ENCODE results near the gene RALGPS2.

Gene RALGPS2

DNA sequence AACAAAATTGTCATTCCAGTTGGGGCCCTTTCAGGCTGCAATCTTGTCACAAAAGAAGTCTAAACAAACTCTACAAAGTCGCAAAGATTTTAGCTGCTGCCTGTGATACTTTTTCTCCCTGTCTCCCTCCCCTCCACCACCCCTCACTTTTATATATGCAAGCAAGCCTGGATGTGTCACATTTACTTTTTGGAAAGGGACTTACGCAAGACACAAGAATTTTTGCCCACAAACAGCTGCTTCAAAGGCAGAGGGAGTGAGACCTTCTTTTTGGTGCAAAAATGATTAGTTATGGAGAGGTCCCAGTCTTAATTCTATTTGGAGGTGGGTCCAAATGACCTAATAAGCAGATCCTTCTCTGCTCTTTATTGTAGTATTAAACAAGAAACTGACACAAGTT is 22.9 kb upstream of the RALGPS2 start:
- Histone ChIP-seq H3K79me2 (no peaks in the 10 kb centered on the region), H2AFZ (no peak overlapping the region), H3K4me3 (ENCODE audit: low read depth, low read length) (no peak overlapping the region), H3K27ac (no peak overlapping the region), H3K36me3 (ENCODE audit: control insufficient read depth, insufficient read depth, low read length) (no peaks in the 10 kb centered on the region), H3K4me2 (ENCODE audit: low read length) (no peak overlapping the region), H3K27me3 (ENCODE audit: control insufficient read depth, insufficient read depth, low read length) (no peaks in the 10 kb centered on the region), H3K9me3 (ENCODE audit: control insufficient read depth, low read length) (no peaks in the 10 kb centered on the region), H3K9ac (no peak overlapping the region), H3K4me1 (no peaks in the 10 kb centered on the region)
- TF ChIP-seq, protein P1, sequence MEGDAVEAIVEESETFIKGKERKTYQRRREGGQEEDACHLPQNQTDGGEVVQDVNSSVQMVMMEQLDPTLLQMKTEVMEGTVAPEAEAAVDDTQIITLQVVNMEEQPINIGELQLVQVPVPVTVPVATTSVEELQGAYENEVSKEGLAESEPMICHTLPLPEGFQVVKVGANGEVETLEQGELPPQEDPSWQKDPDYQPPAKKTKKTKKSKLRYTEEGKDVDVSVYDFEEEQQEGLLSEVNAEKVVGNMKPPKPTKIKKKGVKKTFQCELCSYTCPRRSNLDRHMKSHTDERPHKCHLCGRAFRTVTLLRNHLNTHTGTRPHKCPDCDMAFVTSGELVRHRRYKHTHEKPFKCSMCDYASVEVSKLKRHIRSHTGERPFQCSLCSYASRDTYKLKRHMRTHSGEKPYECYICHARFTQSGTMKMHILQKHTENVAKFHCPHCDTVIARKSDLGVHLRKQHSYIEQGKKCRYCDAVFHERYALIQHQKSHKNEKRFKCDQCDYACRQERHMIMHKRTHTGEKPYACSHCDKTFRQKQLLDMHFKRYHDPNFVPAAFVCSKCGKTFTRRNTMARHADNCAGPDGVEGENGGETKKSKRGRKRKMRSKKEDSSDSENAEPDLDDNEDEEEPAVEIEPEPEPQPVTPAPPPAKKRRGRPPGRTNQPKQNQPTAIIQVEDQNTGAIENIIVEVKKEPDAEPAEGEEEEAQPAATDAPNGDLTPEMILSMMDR (IDR thresholded peaks at IDR 0.05): no peak

DNA sequence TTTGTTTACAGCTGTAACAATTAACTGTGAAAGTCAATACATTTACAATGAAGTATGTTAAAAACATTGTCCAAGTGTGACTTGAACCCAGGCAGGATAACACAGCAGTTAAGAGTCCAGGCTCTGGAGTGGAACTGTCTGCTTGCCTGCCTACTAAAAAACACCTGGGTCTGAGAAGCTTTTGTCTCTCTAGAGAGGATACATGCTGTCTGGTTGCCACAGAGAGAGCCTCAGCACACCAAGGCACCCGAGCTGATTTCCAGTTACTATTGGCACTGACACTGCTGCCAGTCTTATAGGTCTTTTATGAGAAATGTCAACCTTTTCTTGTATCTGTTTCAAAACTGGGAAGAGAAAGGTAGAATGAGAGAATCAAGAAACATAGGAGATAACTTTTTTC is 20.2 kb upstream of the RALGPS2 start:
- TF ChIP-seq, protein P1 (IDR thresholded peaks at IDR 0.05): no peak
- Histone ChIP-seq H3K9ac (no peak overlapping the region), H3K4me1 (no peaks in the 10 kb centered on the region), H3K4me2 (ENCODE audit: low read length) (no peak overlapping the region), H3K4me3 (ENCODE audit: low read depth, low read length) (no peak overlapping the region), H3K27me3 (ENCODE audit: control insufficient read depth, insufficient read depth, low read length) (no peaks in the 10 kb centered on the region), H2AFZ (no peak overlapping the region), H3K9me3 (ENCODE audit: control insufficient read depth, low read length) (no peaks in the 10 kb centered on the region), H3K36me3 (ENCODE audit: control insufficient read depth, insufficient read depth, low read length) (no peaks in the 10 kb centered on the region), H3K79me2 (no peaks in the 10 kb centered on the region), H3K27ac (no peak overlapping the region)

DNA sequence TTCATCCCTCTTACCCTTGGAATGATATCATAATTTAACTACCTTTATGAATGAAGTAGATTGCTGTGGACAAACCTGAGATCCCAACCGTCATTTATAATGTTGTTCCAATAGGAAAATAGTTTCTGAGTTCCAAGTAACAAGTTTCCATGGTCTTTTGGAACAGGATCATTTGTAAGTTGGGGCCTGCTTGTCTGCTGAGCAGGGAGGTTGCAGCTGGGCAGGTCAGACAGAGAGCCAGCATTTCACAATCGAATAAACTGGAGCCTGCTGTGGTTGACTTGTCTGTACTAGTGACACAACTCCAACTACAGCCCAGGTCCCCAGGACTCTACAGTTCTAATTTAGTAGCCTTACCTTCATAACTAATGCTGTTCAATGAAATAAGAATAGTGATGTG is 18.6 kb upstream of the RALGPS2 start:
- TF ChIP-seq, protein P1 (IDR thresholded peaks at IDR 0.05): no peak
- Histone ChIP-seq H3K79me2 (no peaks in the 10 kb centered on the region), H3K4me1 (no peaks in the 10 kb centered on the region), H3K4me2 (ENCODE audit: low read length) (no peak overlapping the region), H2AFZ (no peak overlapping the region), H3K36me3 (ENCODE audit: control insufficient read depth, insufficient read depth, low read length) (no peaks in the 10 kb centered on the region), H3K27ac (no peak overlapping the region), H3K4me3 (ENCODE audit: low read depth, low read length) (no peak overlapping the region), H3K27me3 (ENCODE audit: control insufficient read depth, insufficient read depth, low read length) (no peaks in the 10 kb centered on the region), H3K9ac (no peak overlapping the region), H3K9me3 (ENCODE audit: control insufficient read depth, low read length) (no peaks in the 10 kb centered on the region)

DNA sequence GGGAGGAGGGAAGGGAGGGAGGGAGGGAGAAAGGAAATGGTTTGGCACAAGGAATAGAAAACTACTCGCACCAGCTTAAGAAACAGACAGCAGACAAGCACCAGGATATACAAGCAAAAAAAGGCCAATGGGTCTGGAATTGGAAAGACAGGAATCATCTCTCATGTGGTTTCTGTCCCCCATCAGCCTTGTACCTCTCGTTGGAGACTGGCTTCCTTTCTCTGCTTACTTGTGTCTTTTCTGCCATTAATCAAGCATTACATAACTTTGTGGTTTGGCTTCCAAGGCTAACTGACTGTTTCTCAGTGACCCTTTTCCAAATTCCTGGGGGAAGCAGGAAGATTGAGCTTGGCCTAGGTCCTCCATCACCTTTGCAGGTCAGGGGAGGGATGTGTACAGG is 11.8 kb upstream of the RALGPS2 start:
- H3K4me2 ChIP-seq (ENCODE audit: low read length): no peak overlapping the region
- TF ChIP-seq, protein P1 (IDR thresholded peaks at IDR 0.05): no peak
- no peak overlapping the region for H3K4me3 ChIP-seq (ENCODE audit: low read depth, low read length)
- H3K79me2 ChIP-seq: no peaks in the 10 kb centered on the region
- no peaks in the 10 kb centered on the region for H3K36me3 ChIP-seq (ENCODE audit: control insufficient read depth, insufficient read depth, low read length)
- no peak overlapping the region for H2AFZ ChIP-seq
- H3K27ac ChIP-seq: no peak overlapping the region
- H3K9me3 ChIP-seq (ENCODE audit: control insufficient read depth, low read length): no peaks in the 10 kb centered on the region
- H3K4me1 ChIP-seq: no peaks in the 10 kb centered on the region
- H3K27me3 ChIP-seq (ENCODE audit: control insufficient read depth, insufficient read depth, low read length): no peaks in the 10 kb centered on the region
- H3K9ac ChIP-seq: no peak overlapping the region

DNA sequence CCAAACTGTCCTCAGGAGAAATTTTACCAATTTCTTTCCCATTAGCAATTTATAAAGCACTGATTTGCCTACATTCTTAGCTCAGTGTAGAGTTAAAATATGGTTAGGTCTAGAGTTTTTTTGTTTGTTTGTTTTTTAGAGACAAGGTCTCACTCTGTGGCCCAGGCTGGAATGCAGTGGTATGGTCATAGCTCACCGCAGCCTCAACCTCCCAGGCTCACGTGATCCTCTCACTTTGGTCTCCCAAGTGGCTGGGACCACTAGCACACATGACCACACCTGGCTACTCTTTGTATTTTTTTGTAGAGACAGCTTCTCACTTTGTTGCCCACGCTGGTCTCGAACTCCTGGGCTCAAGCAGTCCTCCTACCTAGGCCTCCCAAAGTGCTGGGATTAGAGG is 10.6 kb upstream of the RALGPS2 start:
- no peak overlapping the region for H2AFZ ChIP-seq
- TF ChIP-seq, protein P1 (IDR thresholded peaks at IDR 0.05): no peak
- no peak overlapping the region for H3K27ac ChIP-seq

More for the DNA sequence above, 10.6 kb upstream of the RALGPS2 start:
- H3K36me3 ChIP-seq (ENCODE audit: control insufficient read depth, insufficient read depth, low read length): no peaks in the 10 kb centered on the region
- H3K9me3 ChIP-seq (ENCODE audit: control insufficient read depth, low read length): no peaks in the 10 kb centered on the region
- H3K79me2 ChIP-seq: no peaks in the 10 kb centered on the region
- no peak overlapping the region for H3K4me3 ChIP-seq (ENCODE audit: low read depth, low read length)
- H3K27me3 ChIP-seq (ENCODE audit: control insufficient read depth, insufficient read depth, low read length): no peaks in the 10 kb centered on the region
- no peaks in the 10 kb centered on the region for H3K4me1 ChIP-seq
- H3K4me2 ChIP-seq (ENCODE audit: low read length): no peak overlapping the region
- no peak overlapping the region for H3K9ac ChIP-seq

Data from parathyroid adenoma (tissue), 2 donors.